ENCODE results near the gene ANKH.
"Not testable (repeated sequence)": the region's sequence is repeated elsewhere in the genome, so short reads cannot be mapped to it uniquely, and the experiment has no call there.

ANKH gene

GRCh38 chr5:14826714-14827113 is 44.9 kb downstream of the ANKH start:
- DNase-seq (ENCODE audit: low read depth in 2 of 2) = no peak

- no peak for DNase-seq (ENCODE audit: low read depth in 2 of 2)
Measured at GRCh38 chr5:14825977-14826376, 45.6 kb downstream of the ANKH start.

GRCh38 chr5:14824499-14824898 is 47.1 kb downstream of the ANKH start:
- DNase-seq (ENCODE audit: low read depth in 2 of 2) = no peak

GRCh38 chr5:14821100-14821845 is 50.3 kb downstream of the ANKH start:
- DNase-seq (ENCODE audit: low read depth in 2 of 2) = no peak

GRCh38 chr5:14818931-14819790 is 52.4 kb downstream of the ANKH start:
- DNase-seq (ENCODE audit: low read depth in 2 of 2) = no peak

- DNase-seq (ENCODE audit: low read depth in 2 of 2) = not testable (repeated sequence)
Measured at GRCh38 chr5:14817762-14818136, 53.8 kb downstream of the ANKH start.

- peak; percentile 30 to 47 for DNase-seq (ENCODE audit: low read depth in 2 of 2)
Measured at GRCh38 chr5:14816999-14817761, 54.4 kb downstream of the ANKH start.

- DNase-seq (ENCODE audit: low read depth in 2 of 2) = no peak
Measured at GRCh38 chr5:14816374-14816998, 55.1 kb downstream of the ANKH start.

- no peak for DNase-seq (ENCODE audit: low read depth in 2 of 2)
Measured at GRCh38 chr5:14813747-14814146, 57.8 kb downstream of the ANKH start.

GRCh38 chr5:14812166-14812565 is 59.4 kb downstream of the ANKH start:
- DNase-seq (ENCODE audit: low read depth in 2 of 2) = no peak

- DNase-seq (ENCODE audit: low read depth in 2 of 2) = no peak
Measured at GRCh38 chr5:14810928-14811572, 60.5 kb downstream of the ANKH start.

- no peak for DNase-seq (ENCODE audit: low read depth in 2 of 2)
Measured at GRCh38 chr5:14810282-14810681, 61.3 kb downstream of the ANKH start.

GRCh38 chr5:14809369-14810155 is 62.0 kb downstream of the ANKH start:
- peak; percentile 60 to 66 for DNase-seq (ENCODE audit: low read depth in 2 of 2)

- no peak for DNase-seq (ENCODE audit: low read depth in 2 of 2)
Measured at GRCh38 chr5:14807471-14807870, 64.1 kb downstream of the ANKH start.

- DNase-seq (ENCODE audit: low read depth in 2 of 2) = no peak
Measured at GRCh38 chr5:14806456-14806855, 65.1 kb downstream of the ANKH start.

- no peak for DNase-seq (ENCODE audit: low read depth in 2 of 2)
Measured at GRCh38 chr5:14802541-14802940, 69.0 kb downstream of the ANKH start.

GRCh38 chr5:14801792-14802191 is 69.8 kb downstream of the ANKH start:
- DNase-seq (ENCODE audit: low read depth in 2 of 2) = no peak

GRCh38 chr5:14797385-14797784 is 74.2 kb downstream of the ANKH start:
- not testable (repeated sequence) for DNase-seq (ENCODE audit: low read depth in 2 of 2)

GRCh38 chr5:14794583-14795230 is 76.9 kb downstream of the ANKH start:
- DNase-seq (ENCODE audit: low read depth in 2 of 2) = no peak

GRCh38 chr5:14793851-14794250 is 77.7 kb downstream of the ANKH start:
- no peak for DNase-seq (ENCODE audit: low read depth in 2 of 2)

Measured in stimulated activated CD8-positive, alpha-beta memory T cell treated with anti-CD3 and anti-CD28 coated beads, Interleukin-2, amount 100 ng/mL, for 48 hours (primary cell).